GM21786 (cell line): Measurements from ENCODE around the gene NFU1.
"Not testable (repeated sequence)": the region's sequence is repeated elsewhere in the genome, so short reads cannot be mapped to it uniquely, and the experiment has no call there.

Experiments used
- ATAC-seq: cut with Tn5 transposase; IDR thresholded peaks from one replicate; pipeline ENCODE4 v1.9.1; 2021; ENCODE audit not compliant: unreplicated experiment

The NFU1 gene

DNA sequence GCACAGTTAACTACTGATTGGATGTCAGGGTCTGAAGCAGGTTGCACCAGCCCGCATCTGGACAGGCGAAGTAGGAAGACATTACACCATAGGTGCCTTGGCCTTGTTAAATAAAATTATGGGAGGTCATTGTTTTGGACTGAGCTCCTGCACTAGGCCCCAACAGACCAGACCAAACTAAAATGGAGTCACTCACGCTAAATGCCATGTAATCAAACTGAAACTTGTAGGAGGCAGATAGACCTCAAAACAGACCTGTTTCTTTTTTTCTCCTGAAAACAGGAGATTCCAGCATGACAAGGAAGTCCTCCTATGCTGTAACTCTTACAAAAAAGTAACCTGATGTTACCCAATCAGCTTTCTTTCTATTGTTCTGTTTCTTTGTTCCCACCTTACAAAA is 15.5 kb upstream of the NFU1 start:
- ATAC-seq = no peak

DNA sequence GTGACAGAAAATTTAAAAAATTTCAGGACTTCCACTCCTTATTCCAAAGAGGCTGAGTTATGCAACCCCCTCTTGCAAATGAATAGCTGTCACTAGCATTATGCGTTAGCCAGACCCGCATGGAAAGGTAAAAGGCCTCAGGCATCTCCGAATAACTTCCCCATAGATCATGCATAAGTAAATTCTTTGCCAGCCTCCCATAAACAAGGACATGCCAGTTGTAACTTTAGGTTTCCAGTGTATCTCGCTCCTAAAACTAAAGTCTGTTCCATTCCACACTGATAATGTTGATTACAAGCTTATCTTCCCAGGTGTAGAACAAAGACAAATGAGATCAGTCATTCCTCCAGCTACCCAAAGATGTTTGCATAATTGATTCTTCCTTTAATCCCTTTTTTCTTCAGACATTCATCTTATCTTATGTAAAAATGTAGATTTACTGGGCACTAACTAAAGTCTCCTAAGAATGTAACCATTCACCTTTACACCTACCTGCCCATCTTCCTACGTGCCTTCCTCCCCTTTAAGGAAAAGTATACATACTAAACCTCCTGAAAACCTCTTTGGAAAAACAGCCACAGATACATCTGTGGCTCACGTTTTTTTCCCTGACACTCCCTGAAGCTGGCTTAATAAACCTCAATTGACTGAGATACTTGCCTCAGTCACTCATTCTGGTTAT is 13.6 kb upstream of the NFU1 start:
- ATAC-seq = no peak

DNA sequence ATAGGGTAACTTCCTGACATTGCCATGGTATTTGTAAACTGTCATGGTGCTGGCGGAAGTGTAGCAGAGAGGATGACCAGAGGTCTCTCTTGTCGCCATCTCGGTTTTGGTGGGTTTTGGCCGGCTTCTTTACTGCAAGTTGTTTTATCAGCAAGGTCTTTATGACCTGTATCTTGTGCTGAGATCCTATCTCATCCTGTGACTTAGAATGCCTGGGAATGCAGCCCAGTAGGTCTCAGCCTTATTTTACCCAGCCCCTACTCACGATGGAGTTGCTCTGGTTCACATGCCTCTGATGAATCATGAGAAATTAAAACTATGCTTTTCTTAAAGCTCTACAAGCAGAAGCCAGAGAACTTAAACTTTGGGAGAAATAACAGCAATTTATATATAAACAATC is 12.7 kb upstream of the NFU1 start:
- ATAC-seq = no peak

GRCh38 chr2:69443673-69444072 is 6.4 kb upstream of the NFU1 start:
- ATAC-seq = not testable (repeated sequence)

- ATAC-seq = not testable (repeated sequence)
Measured at GRCh38 chr2:69439499-69439898, 2.3 kb upstream of the NFU1 start.

GRCh38 chr2:69438580-69438979 is 1.3 kb upstream of the NFU1 start:
- ATAC-seq = no peak

DNA sequence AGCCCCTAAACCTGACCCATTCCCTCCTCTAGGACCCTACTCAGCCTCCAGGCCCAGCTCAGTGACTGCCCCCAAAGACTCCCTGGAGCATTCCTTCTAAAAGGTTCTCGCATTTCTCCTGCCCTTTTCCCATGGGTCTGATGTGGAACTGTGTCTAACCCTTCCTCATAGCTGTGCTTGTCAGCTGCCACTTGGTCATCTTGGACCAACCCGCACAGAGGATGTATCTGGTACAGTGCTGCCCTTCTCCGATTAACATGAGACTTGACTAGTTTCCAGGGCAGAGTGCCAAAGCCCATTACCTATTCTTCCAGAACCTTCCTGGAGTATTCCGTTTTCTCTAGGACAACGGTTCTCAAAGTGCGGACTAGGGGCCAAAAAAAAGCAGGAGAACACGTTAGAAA is 518 bp upstream of the NFU1 start:
- no peak for ATAC-seq

GRCh38 chr2:69436596-69436937 is 668 bp downstream of the NFU1 start:
- no peak for ATAC-seq

GRCh38 chr2:69434753-69435152 is 2.5 kb downstream of the NFU1 start:
- no peak for ATAC-seq

- ATAC-seq = no peak
Measured at GRCh38 chr2:69429491-69430183, 7.6 kb downstream of the NFU1 start.

DNA sequence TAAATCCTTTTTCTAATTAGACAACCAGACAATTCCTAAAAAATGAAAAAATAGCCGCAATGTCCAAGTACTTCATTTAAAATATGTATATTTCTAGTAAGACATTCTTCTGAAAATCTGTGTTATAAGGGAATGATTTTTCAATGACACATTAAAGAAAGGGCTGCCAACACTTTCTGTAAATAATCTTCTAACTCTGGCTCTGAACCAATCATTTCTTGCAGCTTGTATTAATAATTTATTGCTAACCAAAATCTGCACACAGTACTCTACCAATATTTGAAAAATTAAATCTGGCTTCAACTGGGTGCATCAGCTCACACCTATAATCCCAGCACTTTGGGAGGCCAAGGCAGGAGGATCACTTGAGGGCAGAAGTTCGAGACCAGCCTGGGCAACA is 8.3 kb downstream of the NFU1 start:
- ATAC-seq = no peak

- no peak for ATAC-seq
Measured at GRCh38 chr2:69424419-69424818, 12.8 kb downstream of the NFU1 start.

DNA sequence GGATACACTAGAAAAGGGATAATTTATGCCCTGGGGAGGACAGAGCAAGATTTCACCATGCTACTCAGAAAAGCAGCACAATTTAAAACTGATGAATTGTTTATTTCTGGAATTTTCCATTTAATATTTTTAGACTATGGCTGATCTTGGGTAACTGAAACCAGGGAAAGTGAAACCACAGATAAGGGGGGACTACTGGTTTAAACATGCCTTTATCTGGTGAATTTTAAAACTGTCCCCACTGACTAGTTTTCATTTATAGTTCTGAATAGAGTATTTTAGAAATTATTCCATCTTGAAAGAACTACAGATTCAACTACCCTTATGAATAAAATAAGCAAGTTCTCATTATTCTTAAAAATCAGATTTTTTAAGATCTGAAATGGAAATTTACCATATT is 15.0 kb downstream of the NFU1 start:
- no peak for ATAC-seq

DNA sequence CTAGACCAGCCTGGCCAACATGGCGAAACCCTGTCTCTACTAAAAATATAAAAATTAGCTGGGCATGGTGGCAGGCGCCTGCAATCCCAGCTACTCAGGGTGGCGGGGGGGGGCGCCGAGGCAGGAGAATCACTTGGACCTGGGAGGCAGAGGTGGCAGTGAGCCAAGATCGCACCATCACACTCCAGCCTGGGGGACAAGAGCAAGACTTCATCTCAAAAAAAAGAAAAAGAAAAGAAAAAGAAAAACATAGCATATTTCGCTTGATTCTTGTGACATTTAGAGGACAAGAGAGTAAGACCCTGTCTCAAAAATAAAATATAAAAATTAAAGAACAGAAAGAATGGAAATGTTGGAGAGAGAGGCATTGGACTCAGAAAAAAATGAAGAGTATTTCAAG is 18.1 kb downstream of the NFU1 start:
- not testable (repeated sequence) for ATAC-seq

DNA sequence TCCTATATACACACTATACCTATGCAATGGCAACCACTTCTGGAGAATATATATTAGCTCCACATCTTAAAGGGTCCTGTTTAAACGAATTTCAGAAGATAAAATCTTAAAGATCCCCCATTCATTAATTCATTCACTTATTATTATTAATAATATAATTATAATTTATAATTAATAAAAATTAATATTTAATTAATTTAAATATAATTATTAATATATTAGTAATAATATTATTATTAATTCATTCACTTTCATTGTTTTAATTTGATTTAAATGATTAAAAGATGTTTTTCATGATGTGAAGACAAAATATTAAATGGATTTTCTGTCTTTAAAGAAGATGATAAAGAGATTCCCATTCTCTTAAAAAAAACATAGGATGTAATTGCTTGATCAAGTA is 21.1 kb downstream of the NFU1 start:
- ATAC-seq = no peak

GRCh38 chr2:69411120-69411519 is 26.1 kb downstream of the NFU1 start:
- ATAC-seq = no peak

- no peak for ATAC-seq
Measured at GRCh38 chr2:69405306-69405705, 31.9 kb downstream of the NFU1 start.

DNA sequence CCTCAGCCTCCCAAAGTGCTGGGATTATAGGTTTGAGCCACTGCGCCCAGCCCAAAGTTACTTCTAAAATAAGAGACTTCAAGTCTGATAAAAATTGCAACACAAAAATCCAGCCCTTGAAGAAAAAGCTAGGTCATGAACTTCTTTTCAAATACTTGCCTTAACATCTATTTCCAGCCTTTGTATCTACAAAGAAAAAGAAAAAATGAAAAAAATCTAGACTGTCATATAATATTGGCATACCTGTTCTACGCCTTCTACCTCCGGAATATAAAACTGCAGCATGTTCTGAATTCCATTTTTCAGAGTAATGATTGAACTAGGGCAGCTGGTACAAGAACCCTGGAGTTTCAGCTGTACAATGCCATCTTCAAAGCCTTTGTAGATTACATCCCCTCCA is 37.1 kb downstream of the NFU1 start:
- ATAC-seq = no peak

DNA sequence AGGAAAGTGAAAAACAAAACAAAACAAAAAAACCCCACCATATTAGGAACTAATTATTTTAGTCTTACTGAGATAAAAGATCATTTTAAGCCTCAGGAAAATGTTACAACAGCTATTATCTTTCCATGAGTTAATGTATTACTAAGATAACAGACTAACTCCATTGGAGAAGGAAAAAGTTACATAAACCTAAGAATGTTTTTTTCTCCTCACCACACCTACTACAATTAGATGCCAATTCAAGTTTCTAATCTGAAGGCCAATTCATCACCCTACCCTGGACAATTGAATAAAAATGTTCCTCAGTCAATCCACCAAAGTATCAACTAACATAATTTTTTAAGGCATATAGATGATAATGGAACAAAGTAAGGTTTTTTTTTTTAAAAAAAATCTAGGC is 40.0 kb downstream of the NFU1 start:
- no peak for ATAC-seq

DNA sequence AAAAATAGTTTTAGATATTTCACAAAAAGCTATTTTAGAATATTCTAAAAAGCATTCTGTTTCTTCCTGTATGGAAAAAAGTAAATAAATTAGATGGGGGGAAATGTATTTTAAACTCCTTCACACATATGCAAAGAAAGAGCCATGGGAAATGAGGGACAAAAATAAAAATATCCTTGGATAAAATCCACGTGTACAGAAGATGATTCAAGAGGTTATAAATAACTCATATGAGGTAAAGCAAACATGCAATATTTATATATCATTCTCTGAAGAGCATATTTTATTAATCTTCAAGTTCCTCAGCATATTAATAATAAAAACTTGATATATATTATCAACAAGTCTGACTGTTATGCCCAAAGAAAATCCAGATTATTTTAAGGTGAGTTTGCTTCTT is 41.4 kb downstream of the NFU1 start:
- ATAC-seq = no peak

- no peak for ATAC-seq
Measured at GRCh38 chr2:69393963-69394362, 43.3 kb downstream of the NFU1 start.

DNA sequence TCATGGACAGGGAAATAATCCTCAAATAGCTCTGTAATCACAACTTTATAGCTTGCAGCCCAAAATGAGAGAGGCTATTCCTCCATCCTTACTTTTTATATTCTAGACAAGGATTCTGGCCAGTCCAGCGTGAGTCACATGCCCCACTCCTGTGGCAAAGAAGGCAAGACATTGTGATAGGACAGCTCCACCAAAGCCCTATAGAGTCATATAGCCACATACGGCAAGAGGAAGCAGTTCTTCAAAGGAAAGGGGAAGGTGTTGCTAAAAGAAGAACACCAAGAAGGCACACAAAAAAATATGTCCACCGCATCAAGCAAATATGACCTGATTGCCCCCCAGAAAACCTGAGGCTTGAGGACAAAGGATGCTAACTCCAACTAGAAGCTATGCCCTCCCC is 46.8 kb downstream of the NFU1 start:
- no peak for ATAC-seq

DNA sequence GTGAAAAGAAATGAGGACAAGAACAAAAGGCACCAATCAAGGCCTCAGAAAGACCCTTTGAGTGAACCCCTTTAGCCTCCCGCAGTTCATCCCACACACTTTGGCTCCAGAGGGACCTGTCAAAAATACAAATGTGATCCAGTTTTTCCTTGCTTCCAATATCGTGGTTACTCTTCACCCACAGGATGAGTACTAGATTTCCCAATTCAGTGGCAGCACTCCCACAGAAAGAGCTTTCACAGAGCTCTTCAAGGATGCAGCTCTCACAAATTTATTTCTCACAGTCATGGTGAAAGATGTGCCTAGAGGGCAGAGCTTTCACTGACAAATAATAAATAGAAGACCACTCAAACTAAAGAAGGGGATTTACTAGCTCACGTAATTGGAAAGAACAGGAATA is 47.2 kb downstream of the NFU1 start:
- ATAC-seq = no peak
